Heart right ventricle (tissue), 16 donors: ENCODE measurements around the gene INPP5D. TPM values are rescaled to one million over a fixed set of nuclear protein-coding genes. Genes with fewer than 3 reads are reported as not detected.
A peak's percentile ranks its signal among the peaks of the same experiment; 100 is the strongest.

Source experiments
- ATAC-seq, 8 donors: fragments of 200-7000 bp; cut with Tn5 transposase; one replicate each; pipeline ENCODE4 v1.9.1; 2020; ENCODE audit warnings: mild to moderate bottlenecking in 8 of 8, moderate library complexity in 8 of 8, moderate number of reproducible peaks in 1 of 8
- DNase-seq, 2 donors: peaks; one replicate each; pipeline ENCODE4 v3.0.0-alpha.2; 2020
- H3K27ac ChIP-seq, 10 donors: fragments of 200-600 bp; sonication (generic) in 2 of 10; one replicate each; pipeline versions ENCODE4 v1.5.0 to v1.8.0; 2020 to 2022; ENCODE audit warnings: mild to moderate bottlenecking in 3 of 10
- H3K27me3 ChIP-seq, 7 donors: fragments of 200-600 bp; one replicate each; pipeline ENCODE4 v1.8.0; 2021 to 2022; ENCODE audit warnings: mild to moderate bottlenecking in 2 of 7
- H3K36me3 ChIP-seq, 9 donors: fragments of 200-600 bp; sonication (generic) in 1 of 9; one replicate each; pipeline versions ENCODE4 v1.5.0 to v1.8.0; 2020 to 2022; ENCODE audit warnings: mild to moderate bottlenecking in 2 of 9
- H3K4me1 ChIP-seq, 9 donors: fragments of 200-600 bp; sonication (generic) in 1 of 9; one replicate each; pipeline versions ENCODE4 v1.5.0 to v1.8.0; 2020 to 2022; ENCODE audit warnings: mild to moderate bottlenecking in 4 of 9
- H3K4me3 ChIP-seq, 10 donors: fragments of 200-600 bp; sonication (generic) in 2 of 10; one replicate each; pipeline versions ENCODE4 v1.5.0 to v1.8.0; 2020 to 2022; ENCODE audit warnings: mild to moderate bottlenecking in 7 of 10, moderate library complexity in 2 of 10
- H3K9me3 ChIP-seq, 11 donors: fragments of 200-600 bp in 10 of 11; sonication (generic) in 2 of 11; one replicate each; pipeline versions ENCODE4 v1.5.0 to v1.8.0; 2013 to 2022; ENCODE audit warnings: mild to moderate bottlenecking in 2 of 11, control low read depth in 1 of 11, moderate library complexity in 1 of 11
- CTCF ChIP-seq, 9 donors: fragments of 200-600 bp; sonication (generic) in 2 of 9; IDR thresholded peaks; one replicate each; pipeline versions ENCODE4 v1.5.0 to v1.8.0; 2021 to 2022; ENCODE audit warnings: antibody characterized with exemption in 9 of 9, mild to moderate bottlenecking in 5 of 9, moderate library complexity in 1 of 9
- WGBS, 2 donors: extraction: QIAGEN DNeasy Blood & Tissue Kit; methylation state at CpG; one replicate each; pipeline ENCODE4 v1.1.7; 2013; ENCODE audit warnings: inconsistent platforms in 1 of 2; 5-methylcytosine and 5-hydroxymethylcytosine counted together
- intact Hi-C, 10 donors: fragments of 100-400 bp; cut with DNase I; formaldehyde crosslinking; loops; one replicate each; pipeline versions ENCODE4 v1.11.1 to v1.14.2; 2022
- polyA plus RNA-seq, 2 donors: library from polyadenylated mRNA; stranded (reverse); fragments of 200-250 nt; gene quantifications; one replicate each; pipeline ENCODE4 v1.2.3, GENCODE V29; 2013
- total RNA-seq, 10 donors: library from RNA; stranded (reverse); fragmentation: NEBNext Ultra II Directional in 3 of 10; extraction: Animal tissue kit (Norgen Biotek cat#: 25700) in 3 of 10; gene quantifications; one replicate each; pipeline versions ENCODE4 v1.2.1 to v1.2.4, GENCODE V29; 2021 to 2023
- donor health status: Arrhythmogenic right ventricular cardiomyopathy.
- donor health status: ischemic (EF 13 %, LVEDD 7.1; RV severe dilation, severe dysfunction).
- donor health status: healthy with polysubstance abuse.
- donor health status: DM: no; HTN: yes; CAD: no.
- donor health status: DM: no; HTN: no; CAD: no.
- donor health status: ischemic (EF 25% LVEDD 6.9; RV normal size, moderate dysfunction).
- donor health status: ischemic (EF 25% LVEDD 5.7; RV mildly dilated, moderate dysfunction).
- donor health status: healthy.
- donor health status: DM: yes; HTN: yes; CAD: no.
- donor health status: Ischemic cardiomyopathy.
- donor health status: ischemic (EF 35%, LVEDD 5.7; RV mildly dilated, moderate dysfunction).
- donor health status: nonischemic (EF 11% LVEDD 7.7; RV severe dilation, severe dysfunction).
- donor health status: DM: yes; HTN: yes; CAD: no.
- donor health status: PGD.
- donor health status: ischemic (EF 29% LVEDD 5.4; RV normal size, mild dysfunction).
- donor health status: nonischemic (EF 23%, LVEDD 6.1; RV moderate dilation, normal function).

The INPP5D gene
- total and polyA plus RNA-seq, 12 donors, result 2.9 to 17.2 (median 5.7) TPM

- peak overlapping the region; percentile 57 to 97 (median 84) for H3K27ac ChIP-seq
- no peak for TF ChIP-seq CTCF (IDR thresholded peaks at IDR 0.05)
- ATAC-seq, result peak in 5 of 8 donors; percentile 2 to 37 (median 9)
- DNase-seq, result no peak
- H3K9me3 ChIP-seq, result no peaks in the 10 kb centered on the region
- H3K4me3 ChIP-seq, result no peak overlapping the region
- WGBS, 2 donors, result 53 to 60% methylated on average over 9 of the region's 9 CpGs
- peaks cover 8 to 98% (median 59%) of the 10 kb centered on the region in 9 donors for H3K4me1 ChIP-seq
- H3K27me3 ChIP-seq, result peaks cover 0 to 3% (median 0%) of the 10 kb centered on the region in 7 donors
- H3K36me3 ChIP-seq, result peaks cover 0 to 32% (median 0%) of the 10 kb centered on the region in 9 donors
- intact Hi-C loops, result no loop called here
Measured at GRCh38 chr2:233082931-233083755, 23.0 kb downstream of the INPP5D start.

GRCh38 chr2:233083782-233084181 lies 23.6 kb downstream of the INPP5D start:
- peak in 4 of 8 donors; percentile 1 to 20 (median 6) for ATAC-seq
- WGBS, 2 donors, result 67 to 79% methylated on average over 8 of the region's 8 CpGs
- peak overlapping the region; percentile 57 to 97 (median 84) for H3K27ac ChIP-seq
- DNase-seq, result no peak
- no peak for TF ChIP-seq CTCF (IDR thresholded peaks at IDR 0.05)
- H3K4me3 ChIP-seq, result peak overlapping the region in 1 of 10 donors; percentile 5
- H3K4me1 ChIP-seq, result peaks cover 8 to 98% (median 57%) of the 10 kb centered on the region in 9 donors
- peaks cover 0 to 38% (median 0%) of the 10 kb centered on the region in 9 donors for H3K36me3 ChIP-seq
- intact Hi-C loops, result no loop called here
- H3K9me3 ChIP-seq, result no peaks in the 10 kb centered on the region
- H3K27me3 ChIP-seq, result no peaks in the 10 kb centered on the region

DNA sequence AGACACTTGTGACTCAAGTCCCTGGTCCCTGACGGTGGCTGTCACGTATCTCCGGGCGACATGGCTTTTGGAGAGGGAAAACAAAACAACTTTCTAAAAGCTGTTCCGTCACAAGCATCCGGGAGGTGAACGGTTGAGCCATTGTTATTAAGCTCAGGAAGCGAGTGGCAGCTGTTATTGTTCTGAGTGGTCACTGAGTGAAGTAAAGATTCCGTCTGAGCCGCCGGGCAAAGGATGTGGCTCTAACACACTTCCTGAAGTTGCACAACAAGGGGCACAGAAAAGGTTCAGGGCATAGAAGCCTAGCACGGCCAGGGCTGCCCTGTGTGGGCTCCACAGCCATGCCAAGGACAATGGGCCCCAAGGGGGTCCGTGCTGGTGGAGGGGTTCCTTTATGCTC lies 24.3 kb downstream of the INPP5D start:
- H3K27ac ChIP-seq, result peak overlapping the region; percentile 60 to 97 (median 84)
- DNase-seq (peak; percentile 35 to 80), ATAC-seq (peak; percentile 82 to 90 (median 88))
- H3K36me3 ChIP-seq, result peaks cover 0 to 42% (median 0%) of the 10 kb centered on the region in 9 donors
- peaks cover 0 to 3% (median 0%) of the 10 kb centered on the region in 7 donors for H3K27me3 ChIP-seq
- WGBS, 2 donors, result 57 to 63% methylated on average over 13 of the region's 13 CpGs
- H3K9me3 ChIP-seq, result no peaks in the 10 kb centered on the region
- intact Hi-C loops, result no loop called here
- peak overlapping the region in 2 of 10 donors; percentile 5 to 22 for H3K4me3 ChIP-seq
- no peak for TF ChIP-seq CTCF (IDR thresholded peaks at IDR 0.05)
- H3K4me1 ChIP-seq, result peaks cover 8 to 98% (median 50%) of the 10 kb centered on the region in 9 donors

DNA sequence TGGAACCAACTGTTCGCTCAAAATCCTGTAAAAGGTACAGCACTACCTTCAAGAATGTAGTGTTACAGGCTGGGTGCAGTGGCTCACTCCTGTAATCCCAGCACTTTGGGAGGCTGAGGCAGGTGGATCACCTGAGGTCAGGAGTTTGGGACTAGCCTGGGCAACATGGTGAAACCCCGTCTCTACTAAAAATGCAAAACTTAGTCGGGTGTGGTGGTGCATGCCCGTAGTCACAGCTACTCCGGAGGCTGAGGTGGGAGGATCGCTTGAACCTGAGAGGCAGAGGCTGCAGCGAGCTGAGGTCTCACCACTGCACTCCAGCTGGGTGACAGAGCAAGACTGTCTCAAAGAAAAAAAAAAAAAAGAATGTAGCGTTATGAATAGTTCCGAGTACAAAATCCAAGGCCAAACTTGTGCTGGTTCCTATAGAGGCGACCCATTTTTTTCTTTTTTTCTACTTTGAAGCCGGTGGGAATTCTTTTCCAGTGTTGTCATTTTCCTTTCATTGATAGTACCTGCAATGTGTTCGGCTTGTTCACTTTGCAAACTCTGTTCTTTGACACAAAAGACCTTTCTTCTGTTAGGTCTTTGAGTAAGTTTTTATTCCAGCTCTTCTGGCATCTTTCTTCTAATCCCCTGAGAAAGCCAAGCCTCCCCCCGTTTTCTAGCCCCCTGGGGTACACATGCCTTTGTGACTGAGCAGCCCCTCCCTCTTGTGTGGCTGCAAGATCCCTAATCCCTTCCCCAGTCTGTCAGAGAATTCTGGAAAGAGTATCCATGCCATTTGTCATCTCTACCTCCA lies 25.1 kb downstream of the INPP5D start:
- peaks cover 8 to 91% (median 45%) of the 10 kb centered on the region in 9 donors for H3K4me1 ChIP-seq
- peak overlapping the region; percentile 60 to 97 (median 84) for H3K27ac ChIP-seq
- intact Hi-C loops, result no loop called here
- ATAC-seq, result no peak
- no peak for TF ChIP-seq CTCF (IDR thresholded peaks at IDR 0.05)
- H3K4me3 ChIP-seq, result no peak overlapping the region
- no peaks in the 10 kb centered on the region for H3K9me3 ChIP-seq
- 70 to 74% methylated on average over 13 of the region's 13 CpGs for WGBS, 2 donors
- DNase-seq, result no peak
- H3K36me3 ChIP-seq, result peaks cover 0 to 35% (median 0%) of the 10 kb centered on the region in 9 donors
- H3K27me3 ChIP-seq, result peaks cover 0 to 5% (median 0%) of the 10 kb centered on the region in 7 donors
